Prostate gland (tissue), 2 donors: ENCODE data around the gene SUGCT. TPM values are rescaled to one million over a fixed set of nuclear protein-coding genes. Genes with fewer than 3 reads are reported as not detected.

Experiments used
- DNase-seq: peaks from one replicate; pipeline ENCODE4 v3.0.0-alpha.2; 2019; ENCODE audit warnings: low spot score
- H3K27ac ChIP-seq, 2 donors: fragments of 200-600 bp; sonication (generic); 2 replicates each; pipeline ENCODE4 v1.5.1; 2017 to 2019
- H3K27me3 ChIP-seq: fragments of 200-600 bp; sonication (generic); replicated peaks from 2 replicates; pipeline ENCODE4 v1.5.1; 2019; ENCODE audit not compliant: insufficient read depth
- H3K36me3 ChIP-seq, 2 donors: fragments of 200-600 bp; sonication (generic); 1 replicate in 1 of 2; 2 replicates in 1 of 2; pipeline versions ENCODE4 v1.5.1 to v1.8.1; 2017 to 2019
- H3K4me1 ChIP-seq: fragments of 200-600 bp; sonication (generic); replicated peaks from 2 replicates; pipeline ENCODE4 v1.5.1; 2019
- H3K4me3 ChIP-seq, 2 donors: fragments of 200-600 bp; sonication (generic); 2 replicates each; pipeline ENCODE4 v1.5.1; 2017 to 2019
- H3K9me3 ChIP-seq: fragments of 200-600 bp; sonication (generic); 2 replicates; pipeline ENCODE4 v1.5.1; 2017
- CTCF ChIP-seq, 4 experiments: fragments of 200-600 bp in 2 of 4; fragments of 450-650 bp in 2 of 4; sonication (generic) in 2 of 4; IDR thresholded peaks; 1 replicate in 3 of 4; 2 replicates in 1 of 4; pipeline ENCODE4 v1.5.1; 2016 to 2019; ENCODE audit warnings: antibody characterized with exemption in 4 of 4, mild to moderate bottlenecking in 2 of 4, moderate library complexity in 2 of 4
- POLR2A ChIP-seq: fragments of 450-650 bp; IDR thresholded peaks from one replicate; pipeline ENCODE4 v1.6.1; 2016; ENCODE audit warnings: antibody characterized with exemption, mild to moderate bottlenecking
- POLR2AphosphoS5 ChIP-seq: sonication (generic); formaldehyde crosslinking; IDR thresholded peaks from one replicate; pipeline ENCODE4 v1.6.1; 2017; ENCODE audit warnings: antibody characterized with exemption
- WGBS: methylation state at CpG from one replicate; pipeline ENCODE4 v1.1.5; 2018; 5-methylcytosine and 5-hydroxymethylcytosine counted together
- intact Hi-C: fragments of 100-400 bp; cut with DNase I; formaldehyde crosslinking; loops from one replicate; pipeline ENCODE4 v1.14.2; 2022
- total RNA-seq, 2 donors: library from RNA; depleted of rRNA; stranded (reverse); fragments of >200 nt; gene quantifications; one replicate each; pipeline ENCODE4 v1.1.0, GENCODE V29; 2016

Gene SUGCT
- total RNA-seq, 2 donors from 2014 or later = 2.2 to 3.2 TPM

GRCh38 chr7:40330408-40330807 lies 195.6 kb downstream of the SUGCT start:
- Histone ChIP-seq H3K27me3 (no peaks in the 10 kb centered on the region), H3K4me3 (no peak overlapping the region), H3K27ac (no peak overlapping the region), H3K36me3 (no peaks in the 10 kb centered on the region), H3K4me1 (no peaks in the 10 kb centered on the region), H3K9me3 (no peaks in the 10 kb centered on the region)
- 49% methylated on average over 5 of the region's 5 CpGs for WGBS
- TF ChIP-seq POLR2AphosphoS5 = no peak
- TF ChIP-seq POLR2A = no peak
- no peak for TF ChIP-seq CTCF (IDR thresholded peaks at IDR 0.05)
- no peak for DNase-seq
- intact Hi-C loops = loop anchor here (5.0 kb wide), 1 partner anchor 1372 kb away; the partner anchor contains the start of gene INHBA

GRCh38 chr7:40331915-40332314 lies 197.1 kb downstream of the SUGCT start:
- H3K36me3 ChIP-seq = no peaks in the 10 kb centered on the region
- H3K4me3 ChIP-seq = no peak overlapping the region
- no peak for DNase-seq
- intact Hi-C loops = loop anchor here (5.0 kb wide), 1 partner anchor 1370 kb away; the partner anchor contains the start of gene INHBA
- no peak for TF ChIP-seq POLR2A
- no peak overlapping the region for H3K27ac ChIP-seq
- WGBS = 65% methylated on average over 1 of the region's 1 CpG
- H3K9me3 ChIP-seq = no peaks in the 10 kb centered on the region
- no peaks in the 10 kb centered on the region for H3K27me3 ChIP-seq
- no peaks in the 10 kb centered on the region for H3K4me1 ChIP-seq

- no peak overlapping the region for H3K27ac ChIP-seq
- TF ChIP-seq CTCF (IDR thresholded peaks at IDR 0.05) (no peak), POLR2A (no peak), POLR2AphosphoS5 (no peak)
- H3K36me3 ChIP-seq = no peaks in the 10 kb centered on the region
- H3K9me3 ChIP-seq = no peaks in the 10 kb centered on the region
- H3K4me3 ChIP-seq = no peak overlapping the region
- H3K27me3 ChIP-seq = no peaks in the 10 kb centered on the region
- DNase-seq = no peak
- intact Hi-C loops = loop anchor here (5.0 kb wide), 1 partner anchor 1370 kb away; the partner anchor contains the start of gene INHBA
- no peaks in the 10 kb centered on the region for H3K4me1 ChIP-seq
Observed at GRCh38 chr7:40332516-40332915, 197.7 kb downstream of the SUGCT start.

- Histone ChIP-seq H3K27ac (no peak overlapping the region), H3K4me1 (no peaks in the 10 kb centered on the region), H3K4me3 (no peak overlapping the region), H3K36me3 (no peaks in the 10 kb centered on the region), H3K27me3 (no peaks in the 10 kb centered on the region), H3K9me3 (no peaks in the 10 kb centered on the region)
- TF ChIP-seq POLR2A = no peak
- no peak for TF ChIP-seq POLR2AphosphoS5
- no peak for DNase-seq
- intact Hi-C loops = no loop called here
Observed at GRCh38 chr7:40341836-40342235, 207.0 kb downstream of the SUGCT start.

- Histone ChIP-seq H3K27ac (no peak overlapping the region), H3K4me1 (no peaks in the 10 kb centered on the region), H3K4me3 (no peak overlapping the region), H3K36me3 (no peaks in the 10 kb centered on the region), H3K27me3 (no peaks in the 10 kb centered on the region), H3K9me3 (no peaks in the 10 kb centered on the region)
- intact Hi-C loops = no loop called here
- WGBS = 90% methylated on average over 5 of the region's 5 CpGs
- TF ChIP-seq CTCF (IDR thresholded peaks at IDR 0.05) (no peak), POLR2A (no peak), POLR2AphosphoS5 (no peak)
- DNase-seq = no peak
Observed at GRCh38 chr7:40346554-40346953, 211.7 kb downstream of the SUGCT start.

GRCh38 chr7:40348126-40348728 lies 213.4 kb downstream of the SUGCT start:
- whole genome bisulfite sequencing = 69% methylated on average over 7 of the region's 7 CpGs
- H3K27me3 ChIP-seq = no peaks in the 10 kb centered on the region
- no peak for DNase-seq
- H3K4me3 ChIP-seq = no peak overlapping the region
- intact Hi-C loops = no loop called here
- TF ChIP-seq POLR2AphosphoS5 (no peak), CTCF (IDR thresholded peaks at IDR 0.05) (no peak), POLR2A (no peak)
- no peaks in the 10 kb centered on the region for H3K4me1 ChIP-seq
- H3K27ac ChIP-seq = no peak overlapping the region
- no peaks in the 10 kb centered on the region for H3K9me3 ChIP-seq
- no peaks in the 10 kb centered on the region for H3K36me3 ChIP-seq
